Natural killer cell treated with Interleukin-12 subunit alpha and Interleukin-12 subunit beta and Interleukin-15 and Interleukin-18, amount 100 ng/mL, for 72 hours (primary cell): Measurements from ENCODE around the gene PRRX1. TPM values are rescaled to one million over a fixed set of nuclear protein-coding genes. Genes with fewer than 3 reads are reported as not detected.
A peak's percentile ranks its signal among the peaks of the same experiment; 100 is the strongest.

Experiments used
- ATAC-seq, 2 donors: fragments of 150-1000 bp; cut with Tn5 transposase in 1 of 2; sonication (Bioruptor Pico), chemical (Tn5 transposase) in 1 of 2; 2 replicates each; pipeline ENCODE4 v1.10.0; 2021
- DNase-seq: peaks from one replicate; pipeline ENCODE4 v3.0.0; 2022; ENCODE audit warnings: low spot score
- H3K27ac Mint-ChIP-seq, 2 donors: 1 replicate in 1 of 2; 2 replicates in 1 of 2; pipeline ENCODE4 v1.8.0; 2022; ENCODE audit warnings: mixed read lengths in 2 of 2, mild to moderate bottlenecking in 1 of 2, moderate library complexity in 1 of 2
- H3K27me3 Mint-ChIP-seq, 2 donors: 1 replicate in 1 of 2; 2 replicates in 1 of 2; pipeline ENCODE4 v1.8.0; 2022; ENCODE audit warnings: mixed read lengths in 2 of 2
- H3K36me3 Mint-ChIP-seq: one replicate; pipeline ENCODE4 v1.8.0; 2022; ENCODE audit warnings: mixed read lengths
- H3K4me1 Mint-ChIP-seq, 2 donors: 1 replicate in 1 of 2; 2 replicates in 1 of 2; pipeline ENCODE4 v1.8.0; 2022; ENCODE audit warnings: low read depth in 2 of 2, mixed read lengths in 2 of 2, mild to moderate bottlenecking in 1 of 2
- H3K4me3 Mint-ChIP-seq: one replicate; pipeline ENCODE4 v1.8.0; 2022; ENCODE audit warnings: mixed read lengths
- H3K9me3 Mint-ChIP-seq: 2 replicates; pipeline ENCODE4 v1.8.0; 2022; ENCODE audit warnings: mixed read lengths
- total RNA-seq, 2 donors: library from RNA; stranded (reverse); gene quantifications; one replicate each; pipeline ENCODE4 v1.2.3, GENCODE V29; 2022

PRRX1 gene
- total RNA-seq: not detected

- peak in 1 of 2 donors; percentile 7 for ATAC-seq
- Mint-ChIP-seq H3K27ac (no peak within 1 kb of the TSS), H3K36me3 (no peaks in the 10 kb centered on the region), H3K9me3 (no peaks in the 10 kb centered on the region), H3K4me1 (peaks cover 7% of the 10 kb centered on the region in 2 donors), H3K27me3 (peaks cover 61 to 70% of the 10 kb centered on the region in 2 donors), H3K4me3 (no peak within 1 kb of the TSS)
- DNase-seq: no peak
Observed at GRCh38 chr1:170664093-170664827, at the start of gene PRRX1. Gene PRRX1 (plus strand): TSS chr1:170664131. CDS start chr1:170664219, 88 bp downstream.

- Mint-ChIP-seq H3K27me3 (peaks cover 7 to 19% of the 10 kb centered on the region in 2 donors), H3K4me3 (no peak overlapping the region), H3K36me3 (peaks cover 6% of the 10 kb centered on the region), H3K27ac (no peak overlapping the region), H3K9me3 (peaks cover 6% of the 10 kb centered on the region), H3K4me1 (no peaks in the 10 kb centered on the region)
- DNase-seq (no peak), ATAC-seq (no peak)
Observed at GRCh38 chr1:170617591-170618330, 46.2 kb upstream of the PRRX1 start.

DNA sequence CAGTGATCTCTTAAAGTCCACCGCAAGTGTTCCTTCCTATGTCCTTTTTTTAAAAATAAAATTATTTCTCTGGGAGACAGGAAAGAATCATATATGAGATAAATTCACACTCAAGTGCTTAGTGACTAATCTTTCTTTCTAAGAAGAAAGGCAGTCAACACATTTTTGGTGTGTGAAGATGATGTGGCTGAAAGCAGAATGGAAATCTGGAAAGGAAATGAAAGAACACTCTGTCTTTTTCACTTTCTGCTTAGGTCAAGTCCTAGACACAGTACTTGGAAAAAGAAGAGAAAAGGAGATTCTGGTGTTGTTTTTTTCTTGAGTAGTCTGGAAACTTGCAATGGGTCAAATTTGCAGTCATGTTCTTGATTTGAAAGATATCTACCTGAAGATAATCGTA is 45.5 kb upstream of the PRRX1 start:
- Mint-ChIP-seq H3K4me1 (no peaks in the 10 kb centered on the region), H3K27ac (no peak overlapping the region), H3K36me3 (no peaks in the 10 kb centered on the region), H3K27me3 (peaks cover 3 to 12% of the 10 kb centered on the region in 2 donors), H3K4me3 (no peak overlapping the region), H3K9me3 (no peaks in the 10 kb centered on the region)
- ATAC-seq (no peak), DNase-seq (no peak)

- Mint-ChIP-seq H3K27me3 (peaks cover 3 to 18% of the 10 kb centered on the region in 2 donors), H3K36me3 (no peaks in the 10 kb centered on the region), H3K9me3 (no peaks in the 10 kb centered on the region), H3K4me3 (no peak overlapping the region), H3K27ac (no peak overlapping the region), H3K4me1 (no peaks in the 10 kb centered on the region)
- ATAC-seq (no peak), DNase-seq (no peak)
Observed at GRCh38 chr1:170619241-170620028, 44.5 kb upstream of the PRRX1 start.

GRCh38 chr1:170620164-170620563 is 43.8 kb upstream of the PRRX1 start:
- Mint-ChIP-seq H3K4me3 (no peak overlapping the region), H3K4me1 (no peaks in the 10 kb centered on the region), H3K27ac (no peak overlapping the region), H3K9me3 (no peaks in the 10 kb centered on the region), H3K27me3 (peaks cover 7 to 25% of the 10 kb centered on the region in 2 donors), H3K36me3 (no peaks in the 10 kb centered on the region)
- ATAC-seq (no peak), DNase-seq (no peak)

DNA sequence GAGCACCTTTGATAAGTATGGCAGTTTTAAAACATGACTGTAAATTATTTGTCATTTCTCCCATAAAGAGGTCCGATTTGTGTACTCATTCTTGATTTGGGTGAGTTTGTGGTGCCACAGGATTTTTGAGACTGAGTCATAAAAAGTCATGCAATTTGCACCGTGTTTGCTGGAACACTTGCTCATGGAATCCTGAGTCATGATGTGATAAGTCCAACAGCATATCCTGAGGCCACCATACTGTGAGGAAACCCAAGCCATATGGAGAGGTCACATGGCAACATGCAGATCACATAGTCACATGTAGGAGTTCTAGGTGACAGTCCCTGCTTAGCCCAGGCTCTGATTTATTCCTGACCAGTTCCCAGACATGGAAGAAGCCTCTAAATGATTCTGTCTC is 40.8 kb upstream of the PRRX1 start:
- H3K36me3 Mint-ChIP-seq: no peaks in the 10 kb centered on the region
- no peaks in the 10 kb centered on the region for H3K9me3 Mint-ChIP-seq
- H3K27me3 Mint-ChIP-seq: peaks cover 4 to 22% of the 10 kb centered on the region in 2 donors
- H3K4me1 Mint-ChIP-seq: no peaks in the 10 kb centered on the region
- no peak for DNase-seq
- no peak overlapping the region for H3K27ac Mint-ChIP-seq
- ATAC-seq: no peak
- H3K4me3 Mint-ChIP-seq: no peak overlapping the region

DNA sequence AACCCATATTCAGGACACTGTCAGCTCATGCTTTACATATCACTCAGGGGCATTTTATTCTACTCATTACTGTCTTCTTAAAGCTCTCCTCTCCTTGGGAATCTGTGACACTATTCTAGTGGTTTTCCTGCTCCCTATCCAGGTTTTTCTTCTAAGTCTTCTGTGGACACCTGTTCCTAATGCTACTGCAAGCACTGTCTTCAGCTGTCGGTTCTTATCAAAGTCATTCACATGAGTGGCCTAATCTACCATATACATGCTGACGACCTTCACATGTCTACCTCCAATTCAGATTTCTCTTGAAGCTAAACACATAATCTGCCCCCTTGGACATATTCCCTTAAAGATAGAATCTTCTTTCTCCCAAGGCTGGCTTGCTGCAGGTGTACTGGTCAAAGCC is 39.8 kb upstream of the PRRX1 start:
- DNase-seq (no peak), ATAC-seq (no peak)
- Mint-ChIP-seq H3K4me1 (no peaks in the 10 kb centered on the region), H3K27me3 (peaks cover 6 to 28% of the 10 kb centered on the region in 2 donors), H3K9me3 (no peaks in the 10 kb centered on the region), H3K36me3 (no peaks in the 10 kb centered on the region), H3K27ac (no peak overlapping the region), H3K4me3 (no peak overlapping the region)

DNA sequence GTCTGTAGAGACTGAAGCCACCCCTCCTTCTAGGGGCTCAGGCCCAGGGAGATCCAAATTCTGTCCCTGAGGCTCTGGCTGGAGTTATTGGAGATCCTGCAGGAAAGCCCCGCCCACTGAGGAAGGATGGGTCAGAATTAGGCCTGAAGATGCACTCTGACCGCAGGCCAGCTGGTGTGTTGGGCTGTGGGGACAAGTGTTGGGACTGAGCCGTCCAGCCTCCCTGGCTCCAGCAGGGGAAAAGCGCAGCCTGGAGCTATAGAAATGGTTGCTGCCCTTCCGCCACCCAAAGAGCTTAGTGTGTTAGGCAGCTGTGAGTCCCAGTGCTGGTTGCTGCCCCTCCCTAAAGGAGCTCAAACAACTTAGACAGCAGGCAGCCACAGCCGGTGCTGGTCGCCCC is 33.0 kb upstream of the PRRX1 start:
- Mint-ChIP-seq H3K36me3 (peaks cover 7% of the 10 kb centered on the region), H3K27me3 (peaks cover 15 to 58% of the 10 kb centered on the region in 2 donors), H3K4me3 (no peak overlapping the region), H3K27ac (no peak overlapping the region), H3K9me3 (peaks cover 5% of the 10 kb centered on the region), H3K4me1 (no peaks in the 10 kb centered on the region)
- ATAC-seq: no peak
- DNase-seq: no peak

GRCh38 chr1:170634293-170634692 is 29.6 kb upstream of the PRRX1 start:
- H3K27ac Mint-ChIP-seq: no peak overlapping the region
- no peaks in the 10 kb centered on the region for H3K4me1 Mint-ChIP-seq

DNA sequence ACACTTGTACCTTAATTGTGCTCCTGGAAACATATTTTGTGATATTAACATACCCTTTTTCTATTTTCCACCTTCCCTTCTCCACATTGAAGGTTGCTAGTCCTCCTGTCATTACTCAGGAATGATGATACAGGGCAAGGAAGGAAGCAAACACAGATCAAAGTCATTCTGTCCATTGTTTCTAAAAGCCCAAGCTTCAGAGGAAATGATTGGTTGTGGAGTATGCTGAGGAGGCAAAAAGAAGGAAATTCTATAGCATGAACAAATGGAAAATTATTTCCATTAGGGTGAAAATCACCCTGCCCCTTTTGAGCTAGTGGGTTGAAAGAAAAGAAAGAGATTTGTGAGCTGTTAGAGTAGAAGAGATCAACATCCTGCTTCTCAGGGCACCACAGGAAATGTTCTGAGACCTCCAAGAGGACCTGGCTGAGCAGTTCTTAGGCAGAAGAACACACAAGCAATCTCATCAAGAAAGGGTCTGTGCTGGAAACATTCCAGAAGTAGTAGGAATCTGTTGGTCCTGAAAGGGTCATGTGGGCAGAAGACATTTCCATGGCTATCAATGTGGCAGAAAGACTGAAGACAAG is 29.0 kb upstream of the PRRX1 start:
- no peaks in the 10 kb centered on the region for H3K4me1 Mint-ChIP-seq
- peaks cover 5% of the 10 kb centered on the region for H3K36me3 Mint-ChIP-seq
- H3K27me3 Mint-ChIP-seq: peaks cover 13 to 38% of the 10 kb centered on the region in 2 donors
- peaks cover 11% of the 10 kb centered on the region for H3K9me3 Mint-ChIP-seq
- DNase-seq: no peak
- H3K4me3 Mint-ChIP-seq: no peak overlapping the region
- H3K27ac Mint-ChIP-seq: no peak overlapping the region
- no peak for ATAC-seq

More at GRCh38 chr1:170634293-170634692, 29.6 kb upstream of the PRRX1 start:
- Mint-ChIP-seq H3K36me3 (peaks cover 7% of the 10 kb centered on the region), H3K9me3 (peaks cover 11% of the 10 kb centered on the region), H3K27me3 (peaks cover 13 to 44% of the 10 kb centered on the region in 2 donors), H3K4me3 (no peak overlapping the region)
- ATAC-seq: no peak
- no peak for DNase-seq

- no peak overlapping the region for H3K27ac Mint-ChIP-seq
- DNase-seq: no peak
- H3K27me3 Mint-ChIP-seq: peaks cover 0 to 4% of the 10 kb centered on the region in 2 donors
- H3K9me3 Mint-ChIP-seq: peaks cover 6% of the 10 kb centered on the region
- H3K36me3 Mint-ChIP-seq: no peaks in the 10 kb centered on the region
- H3K4me3 Mint-ChIP-seq: no peak overlapping the region
- no peak for ATAC-seq
- H3K4me1 Mint-ChIP-seq: no peaks in the 10 kb centered on the region
Observed at GRCh38 chr1:170640581-170640980, 23.4 kb upstream of the PRRX1 start.

DNA sequence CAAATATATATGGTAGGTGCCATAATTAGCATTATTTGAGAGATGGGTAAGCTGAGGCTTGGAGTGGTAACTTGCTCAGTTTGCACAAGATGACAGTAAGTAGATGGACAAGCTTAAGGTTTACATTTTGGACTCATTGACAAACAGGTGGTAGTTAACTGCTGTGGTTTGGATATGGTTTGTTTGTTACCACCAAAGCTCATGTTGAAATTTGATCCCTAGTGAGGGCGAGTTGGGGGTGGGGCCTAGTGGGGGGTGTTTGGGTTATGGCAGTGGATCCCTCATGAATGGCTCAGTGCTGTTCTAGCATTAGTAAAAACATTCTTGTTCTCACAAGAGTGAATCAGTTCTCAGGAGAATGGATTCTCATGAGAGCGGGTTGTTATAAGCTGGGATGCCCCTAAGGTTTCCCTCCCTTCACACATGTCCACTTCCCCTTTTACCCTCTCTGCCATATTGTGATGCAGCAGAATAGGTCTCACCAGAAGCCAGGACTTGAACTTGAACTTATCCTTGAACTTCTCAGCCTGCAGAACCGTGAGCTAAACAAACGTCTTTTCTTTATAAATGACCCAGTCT is 6.6 kb upstream of the PRRX1 start:
- no peaks in the 10 kb centered on the region for H3K9me3 Mint-ChIP-seq
- peaks cover 0 to 4% of the 10 kb centered on the region in 2 donors for H3K4me1 Mint-ChIP-seq
- H3K4me3 Mint-ChIP-seq: no peak overlapping the region
- no peak for DNase-seq
- H3K36me3 Mint-ChIP-seq: no peaks in the 10 kb centered on the region
- ATAC-seq: no peak
- peaks cover 29 to 80% of the 10 kb centered on the region in 2 donors for H3K27me3 Mint-ChIP-seq
- H3K27ac Mint-ChIP-seq: no peak overlapping the region

- Mint-ChIP-seq H3K36me3 (no peaks in the 10 kb centered on the region), H3K9me3 (no peaks in the 10 kb centered on the region), H3K4me1 (peaks cover 0 to 4% of the 10 kb centered on the region in 2 donors), H3K27ac (no peak overlapping the region), H3K4me3 (no peak overlapping the region), H3K27me3 (peaks cover 34 to 70% of the 10 kb centered on the region in 2 donors)
- DNase-seq: no peak
- no peak for ATAC-seq
Observed at GRCh38 chr1:170659399-170660035, 4.4 kb upstream of the PRRX1 start.
